H1 (cell line): ENCODE measurements around the gene PMS1. TPM values are rescaled to one million over a fixed set of nuclear protein-coding genes. Genes with fewer than 3 reads are reported as not detected.
A peak's percentile ranks its signal among the peaks of the same experiment; 100 is the strongest.

ENCODE experiments used
- CTCF ChIA-PET: fragments of 300-600 bp; sonication (Branson Sonifier 250); formaldehyde crosslinking; loops from one replicate; lab custom pipeline; 2021; ENCODE audit not compliant: partially characterized antibody; lab: Charles Lee
- POLR2A ChIA-PET: fragments of 300-600 bp; sonication (Branson Sonifier 250); formaldehyde crosslinking; loops from one replicate; lab custom pipeline; 2021; ENCODE audit warnings: inconsistent platforms; ENCODE audit not compliant: partially characterized antibody; lab: Charles Lee
- DNase-seq, 2 experiments: peaks; one replicate each; pipeline versions ENCODE4 v3.0.0 to v3.0.0-alpha.2; 2010 to 2022; ENCODE audit warnings: low spot score in 2 of 2, low read depth in 1 of 2, mixed read lengths in 1 of 2
- FAIRE-seq: peaks from 2 replicates; lab custom pipeline; 2011; peaks lifted over from hg19 to GRCh38; lab: Jason Lieb, UNC
- H2AFZ ChIP-seq: 2 replicates; pipeline ENCODE4 v1.8.1; 2012; ENCODE audit warnings: low read length, inconsistent platforms
- H2AK5ac ChIP-seq: 2 replicates; pipeline ENCODE4 v1.6.1; 2013; ENCODE audit warnings: low read depth, low read length
- H2BK120ac ChIP-seq: replicated peaks from 2 replicates; pipeline ENCODE3; 2013; ENCODE audit warnings: low read depth, low read length, inconsistent platforms
- H2BK12ac ChIP-seq: 2 replicates; pipeline ENCODE4 v1.6.1; 2013; ENCODE audit warnings: low read depth, low read length
- H2BK15ac ChIP-seq: 2 replicates; pipeline ENCODE4 v1.6.1; 2013; ENCODE audit warnings: low read length
- H2BK20ac ChIP-seq: 2 replicates; pipeline ENCODE4 v1.6.1; 2013; ENCODE audit warnings: low read length
- H2BK5ac ChIP-seq: 2 replicates; pipeline ENCODE4 v1.6.1; 2013; ENCODE audit warnings: low read depth, low read length
- H3K14ac ChIP-seq: 2 replicates; pipeline ENCODE4 v1.6.1; 2013; ENCODE audit warnings: inconsistent platforms; ENCODE audit not compliant: insufficient read length
- H3K18ac ChIP-seq: 2 replicates; pipeline ENCODE4 v1.6.1; 2013; ENCODE audit warnings: low read length; ENCODE audit errors: extremely low read depth
- H3K23ac ChIP-seq: 2 replicates; pipeline ENCODE4 v1.6.1; 2013; ENCODE audit warnings: inconsistent platforms; ENCODE audit not compliant: insufficient read length
- H3K23me2 ChIP-seq: 2 replicates; pipeline ENCODE4 v1.6.1; 2013; ENCODE audit warnings: low read depth, low read length
- H3K27ac ChIP-seq: 2 replicates; pipeline ENCODE4 v1.6.1; 2011; ENCODE audit warnings: low read depth, low read length, inconsistent platforms
- H3K27me3 ChIP-seq, 4 experiments: replicated peaks in 1 of 4; 1 replicate in 1 of 4; 2 replicates in 3 of 4; pipeline versions ENCODE4 v1.6.1 to v1.8.1; 2011 to 2013; ENCODE audit warnings: low read length in 3 of 4, mild to moderate bottlenecking in 3 of 4, inconsistent platforms in 2 of 4, mixed read lengths in 2 of 4, moderate library complexity in 1 of 4; ENCODE audit not compliant: control insufficient read depth in 3 of 4, insufficient read depth in 3 of 4; ENCODE audit errors: extremely low read depth in 1 of 4
- H3K36me3 ChIP-seq, 4 experiments: 2 replicates each; pipeline versions ENCODE4 v1.6.1 to v1.8.1; 2011 to 2013; ENCODE audit warnings: mild to moderate bottlenecking in 4 of 4, low read length in 3 of 4, moderate library complexity in 2 of 4, control low read depth in 1 of 4, inconsistent platforms in 1 of 4; ENCODE audit not compliant: insufficient read depth in 4 of 4, control insufficient read depth in 2 of 4
- H3K4ac ChIP-seq: replicated peaks from 2 replicates; pipeline ENCODE3; 2013; ENCODE audit warnings: low read length, low read depth, mixed read lengths, inconsistent platforms; ENCODE audit not compliant: insufficient read length
- H3K4me1 ChIP-seq, 4 experiments: replicated peaks in 1 of 4; 1 replicate in 1 of 4; 2 replicates in 3 of 4; pipeline versions ENCODE4 v1.6.1 to v1.8.1; 2011 to 2013; ENCODE audit warnings: low read length in 3 of 4, inconsistent platforms in 2 of 4, mixed read lengths in 1 of 4; ENCODE audit not compliant: insufficient read depth in 4 of 4, control insufficient read depth in 3 of 4
- H3K4me2 ChIP-seq, 2 experiments: 2 replicates each; pipeline versions ENCODE4 v1.6.1 to v1.8.1; 2011 to 2013; ENCODE audit warnings: low read depth in 2 of 2, low read length in 2 of 2, control low read depth in 1 of 2, inconsistent platforms in 1 of 2, mild to moderate bottlenecking in 1 of 2; ENCODE audit not compliant: insufficient read depth in 1 of 2
- H3K4me3 ChIP-seq, 4 experiments: fragments of 200-600, 300-600 bp in 1 of 4; sonication (generic), shearing (Covaris generic), sonication (Bioruptor Twin) in 1 of 4; 2 replicates each; pipeline versions ENCODE4 v1.5.1 to v1.8.1; 2011 to 2016; ENCODE audit warnings: low read length in 4 of 4, low read depth in 3 of 4, control low read depth in 2 of 4, inconsistent platforms in 2 of 4, mild to moderate bottlenecking in 2 of 4, mixed read lengths in 1 of 4, moderate library complexity in 1 of 4; ENCODE audit not compliant: insufficient read depth in 2 of 4; ENCODE audit errors: extremely low read depth in 1 of 4
- H3K56ac ChIP-seq: replicated peaks from 2 replicates; pipeline ENCODE3; 2013; ENCODE audit warnings: low read depth, mild to moderate bottlenecking, mixed read lengths, low read length, inconsistent platforms; ENCODE audit not compliant: insufficient read length
- H3K79me1 ChIP-seq: 2 replicates; pipeline ENCODE4 v1.6.1; 2013; ENCODE audit warnings: low read depth, low read length, control low read depth
- H3K79me2 ChIP-seq, 2 experiments: 2 replicates each; pipeline versions ENCODE4 v1.6.1 to v1.8.1; 2012 to 2013; ENCODE audit warnings: low read length in 2 of 2, mild to moderate bottlenecking in 2 of 2, inconsistent platforms in 1 of 2; ENCODE audit not compliant: insufficient read depth in 2 of 2, control insufficient read depth in 1 of 2
- H3K9ac ChIP-seq, 4 experiments: replicated peaks in 1 of 4; 1 replicate in 1 of 4; 2 replicates in 3 of 4; pipeline versions ENCODE4 v1.6.1 to v1.8.1; 2011 to 2013; ENCODE audit warnings: low read depth in 3 of 4, low read length in 3 of 4, control low read depth in 2 of 4, mild to moderate bottlenecking in 2 of 4, moderate library complexity in 2 of 4, inconsistent platforms in 1 of 4; ENCODE audit errors: extremely low read depth in 1 of 4
- H3K9me3 ChIP-seq, 2 experiments: 2 replicates each; pipeline versions ENCODE4 v1.6.1 to v1.8.1; 2012 to 2013; ENCODE audit warnings: mild to moderate bottlenecking in 2 of 2, moderate library complexity in 2 of 2, control low read depth in 1 of 2, inconsistent platforms in 1 of 2, low read depth in 1 of 2, low read length in 1 of 2, mixed read lengths in 1 of 2; ENCODE audit not compliant: insufficient read depth in 2 of 2
- H4K20me1 ChIP-seq, 2 experiments: replicated peaks in 1 of 2; 2 replicates each; pipeline versions ENCODE3 to v1.8.1; 2011 to 2013; ENCODE audit warnings: inconsistent platforms in 2 of 2, low read length in 2 of 2, mild to moderate bottlenecking in 1 of 2; ENCODE audit not compliant: insufficient read depth in 2 of 2, control insufficient read depth in 1 of 2
- H4K5ac ChIP-seq: 2 replicates; pipeline ENCODE4 v1.6.1; 2013; ENCODE audit warnings: low read length, low read depth, mixed read lengths, inconsistent platforms; ENCODE audit not compliant: insufficient read length
- H4K8ac ChIP-seq: 2 replicates; pipeline ENCODE4 v1.8.0; 2013; ENCODE audit warnings: mild to moderate bottlenecking, moderate library complexity, low read length, inconsistent platforms; ENCODE audit not compliant: insufficient read depth; ENCODE audit errors: extremely low read depth
- H4K91ac ChIP-seq: replicated peaks from 2 replicates; pipeline ENCODE3; 2013; ENCODE audit warnings: low read length, mixed read lengths, inconsistent platforms; ENCODE audit not compliant: insufficient read length
- CEBPB ChIP-seq: IDR thresholded peaks from 2 replicates; pipeline ENCODE4 v1.6.1; 2012; ENCODE audit warnings: low read depth, low read length
- CTBP2 ChIP-seq: IDR thresholded peaks from 2 replicates; pipeline ENCODE4 v1.7.0; 2011; ENCODE audit warnings: borderline replicate concordance, mild to moderate bottlenecking, moderate library complexity, mixed read lengths, low read length; ENCODE audit not compliant: insufficient read depth, insufficient read length
- EGR1 ChIP-seq: IDR thresholded peaks from 2 replicates; pipeline ENCODE4 v1.6.1; 2011; ENCODE audit warnings: low read depth, low read length, borderline replicate concordance
- GABPA ChIP-seq: IDR thresholded peaks from 2 replicates; pipeline ENCODE4 v1.6.1; 2011; ENCODE audit warnings: mild to moderate bottlenecking, low read length, moderate library complexity, borderline replicate concordance; ENCODE audit not compliant: insufficient read depth
- GTF2F1 ChIP-seq: IDR thresholded peaks from 2 replicates; pipeline ENCODE4 v1.6.1; 2012; ENCODE audit warnings: low read depth, low read length, improper control_type of control experiment, borderline replicate concordance
- HDAC6 ChIP-seq: IDR thresholded peaks from one replicate; pipeline ENCODE4 v1.7.1; 2012; ENCODE audit warnings: low read depth, mild to moderate bottlenecking, inconsistent platforms, low read length, moderate library complexity
- POLR2A ChIP-seq, 2 experiments: IDR thresholded peaks; 1 replicate in 1 of 2; 2 replicates in 1 of 2; pipeline ENCODE4 v1.6.1; 2011; ENCODE audit warnings: low read depth in 2 of 2, low read length in 2 of 2, mild to moderate bottlenecking in 2 of 2; ENCODE audit errors: control extremely low read depth in 1 of 2
- RBBP5 ChIP-seq: IDR thresholded peaks from 2 replicates; pipeline ENCODE4 v1.7.1; 2012; ENCODE audit warnings: low read depth, mild to moderate bottlenecking, inconsistent platforms, low read length, moderate library complexity, borderline replicate concordance
- SRF ChIP-seq: IDR thresholded peaks from 2 replicates; pipeline ENCODE4 v1.6.1; 2011; ENCODE audit warnings: mild to moderate bottlenecking, low read depth, low read length, moderate library complexity
- TAF7 ChIP-seq: optimal IDR thresholded peaks from 2 replicates; pipeline ENCODE3; 2011; ENCODE audit warnings: low read depth, mild to moderate bottlenecking, inconsistent platforms, low read length, moderate library complexity, borderline replicate concordance
- YY1 ChIP-seq: IDR thresholded peaks from 2 replicates; pipeline ENCODE4 v1.6.1; 2011; ENCODE audit warnings: low read depth, mild to moderate bottlenecking, low read length
- polyA plus RNA-seq, 7 experiments: library from polyadenylated mRNA; depleted of rRNA in 3 of 7; stranded (reverse) in 5 of 7; unstranded in 2 of 7; fragments of >200 nt in 5 of 7; fragments of 200-250 nt in 2 of 7; gene quantifications; 1 replicate in 5 of 7; 2 replicates in 1 of 7; 4 replicates in 1 of 7; pipeline versions ENCODE4 v1.2.1 to v1.2.3, GENCODE V29; 2011 to 2013; ENCODE audit warnings: missing spikeins in 2 of 7, mixed read lengths in 2 of 7
- total RNA-seq: library from RNA; stranded (reverse); fragmentation: NEBNext Ultra II Directional; extraction: Animal tissue kit (Norgen Biotek cat#: 25700); gene quantifications from 2 replicates; pipeline ENCODE4 v1.2.1, GENCODE V29; 2021
- TF ChIP-seq, protein P1 (sequence below): IDR thresholded peaks from 2 replicates; pipeline ENCODE4 v1.6.1; 2012; ENCODE audit warnings: inconsistent platforms
- TF ChIP-seq, protein P2 (sequence below): IDR thresholded peaks from 2 replicates; pipeline ENCODE4 v1.6.1; 2011; ENCODE audit warnings: low read depth, mild to moderate bottlenecking, low read length; ENCODE audit not compliant: insufficient read depth
- TF ChIP-seq, protein P3 (sequence below): IDR thresholded peaks from 2 replicates; pipeline ENCODE4 v1.6.1; 2012; ENCODE audit warnings: low read length, inconsistent platforms

PMS1 gene
- total and polyA plus RNA-seq, 2 of the 8 experiments (the other 6 are each of a cell fraction or from before 2014, with no cell fraction given) = 13.1 to 59.7 TPM

DNA sequence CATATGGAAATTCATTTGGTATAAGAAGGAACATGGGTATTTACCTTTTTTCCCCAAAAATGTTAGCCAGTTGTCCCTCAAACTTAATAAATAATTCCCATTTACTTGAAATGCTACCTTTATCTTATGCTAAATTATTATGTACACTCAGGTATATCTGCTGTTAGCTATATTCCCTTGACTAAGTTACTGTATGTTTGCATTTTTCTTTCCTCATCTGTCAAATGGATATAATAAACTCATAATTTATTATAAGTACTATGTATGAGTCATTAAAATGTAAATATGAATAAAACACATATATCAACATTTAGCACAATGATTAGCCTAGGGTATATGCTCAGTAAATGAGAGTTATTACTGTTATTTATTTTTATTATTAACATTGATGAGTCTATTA is 117.4 kb downstream of the PMS1 start:
- H2BK12ac ChIP-seq = no peak overlapping the region
- no peak overlapping the region for H4K8ac ChIP-seq
- no peak overlapping the region for H3K18ac ChIP-seq
- H2BK5ac ChIP-seq = no peak overlapping the region
- no peak overlapping the region for H2BK120ac ChIP-seq
- peak overlapping the region in 1 of 4 experiments; percentile 15; a peak in 1 of 7 replicates for H3K9ac ChIP-seq
- POLR2A ChIA-PET = no interaction called here
- no peaks in the 10 kb centered on the region for H4K20me1 ChIP-seq
- no peak for FAIRE-seq
- no peak overlapping the region for H2BK20ac ChIP-seq
- H4K91ac ChIP-seq = no peak overlapping the region
- H3K23ac ChIP-seq = no peak overlapping the region
- no peaks in the 10 kb centered on the region for H3K79me2 ChIP-seq
- no peak overlapping the region for H3K27ac ChIP-seq
- H3K27me3 ChIP-seq = no peaks in the 10 kb centered on the region
- CTCF ChIA-PET = no interaction called here
- H2BK15ac ChIP-seq = no peak overlapping the region
- no peak overlapping the region for H3K14ac ChIP-seq
- no peak overlapping the region for H2AFZ ChIP-seq
- no peak overlapping the region for H3K4me2 ChIP-seq
- no peaks in the 10 kb centered on the region for H3K23me2 ChIP-seq
- no peak overlapping the region for H3K56ac ChIP-seq
- no peaks in the 10 kb centered on the region for H3K36me3 ChIP-seq
- no peaks in the 10 kb centered on the region for H3K79me1 ChIP-seq
- H3K4ac ChIP-seq = no peak overlapping the region
- H3K9me3 ChIP-seq = no peaks in the 10 kb centered on the region
- no peak overlapping the region for H2AK5ac ChIP-seq
- no peaks in the 10 kb centered on the region for H3K4me1 ChIP-seq
- DNase-seq = no peak
- H3K4me3 ChIP-seq = no peak overlapping the region
- no peak overlapping the region for H4K5ac ChIP-seq
- TF ChIP-seq, protein P1, sequence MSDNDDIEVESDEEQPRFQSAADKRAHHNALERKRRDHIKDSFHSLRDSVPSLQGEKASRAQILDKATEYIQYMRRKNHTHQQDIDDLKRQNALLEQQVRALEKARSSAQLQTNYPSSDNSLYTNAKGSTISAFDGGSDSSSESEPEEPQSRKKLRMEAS = no peak
- TF ChIP-seq SRF (no peak), GTF2F1 (no peak), TAF7 (no peak), CTBP2 (no peak), RBBP5 (no peak), HDAC6 (no peak), GABPA (no peak), CEBPB (no peak), POLR2A (IDR thresholded peaks at IDR 0.05; ENCODE audit: control extremely low read depth in 1 of 2, low read depth in 2 of 2, low read length in 2 of 2) (no peak), YY1 (no peak), EGR1 (no peak)
- TF ChIP-seq, protein P2, sequence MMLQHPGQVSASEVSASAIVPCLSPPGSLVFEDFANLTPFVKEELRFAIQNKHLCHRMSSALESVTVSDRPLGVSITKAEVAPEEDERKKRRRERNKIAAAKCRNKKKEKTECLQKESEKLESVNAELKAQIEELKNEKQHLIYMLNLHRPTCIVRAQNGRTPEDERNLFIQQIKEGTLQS = no peak
- TF ChIP-seq, protein P3, sequence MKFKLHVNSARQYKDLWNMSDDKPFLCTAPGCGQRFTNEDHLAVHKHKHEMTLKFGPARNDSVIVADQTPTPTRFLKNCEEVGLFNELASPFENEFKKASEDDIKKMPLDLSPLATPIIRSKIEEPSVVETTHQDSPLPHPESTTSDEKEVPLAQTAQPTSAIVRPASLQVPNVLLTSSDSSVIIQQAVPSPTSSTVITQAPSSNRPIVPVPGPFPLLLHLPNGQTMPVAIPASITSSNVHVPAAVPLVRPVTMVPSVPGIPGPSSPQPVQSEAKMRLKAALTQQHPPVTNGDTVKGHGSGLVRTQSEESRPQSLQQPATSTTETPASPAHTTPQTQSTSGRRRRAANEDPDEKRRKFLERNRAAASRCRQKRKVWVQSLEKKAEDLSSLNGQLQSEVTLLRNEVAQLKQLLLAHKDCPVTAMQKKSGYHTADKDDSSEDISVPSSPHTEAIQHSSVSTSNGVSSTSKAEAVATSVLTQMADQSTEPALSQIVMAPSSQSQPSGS = no peak
